Panc1 (cell line): Measurements from ENCODE around the gene OOSP3.

Experiments used
- POLR2AphosphoS5 ChIP-seq: IDR thresholded peaks from 2 replicates; pipeline ENCODE4 v1.6.1; 2012; ENCODE audit warnings: mild to moderate bottlenecking, low read depth, low read length, moderate library complexity
- SIN3A ChIP-seq: IDR thresholded peaks from 2 replicates; pipeline ENCODE4 v1.6.1; 2012; ENCODE audit warnings: low read depth, mild to moderate bottlenecking, low read length, moderate library complexity, borderline replicate concordance; ENCODE audit not compliant: insufficient read depth
- TCF7L2 ChIP-seq: IDR thresholded peaks from 2 replicates; pipeline ENCODE4 v1.6.1; 2011; ENCODE audit warnings: mild to moderate bottlenecking, low read depth, low read length, inconsistent platforms
- TF ChIP-seq, protein P1 (sequence below): fragments of 450-650 bp; IDR thresholded peaks from 2 replicates; pipeline ENCODE4 v1.5.1; 2017; ENCODE audit warnings: mild to moderate bottlenecking

DNA sequence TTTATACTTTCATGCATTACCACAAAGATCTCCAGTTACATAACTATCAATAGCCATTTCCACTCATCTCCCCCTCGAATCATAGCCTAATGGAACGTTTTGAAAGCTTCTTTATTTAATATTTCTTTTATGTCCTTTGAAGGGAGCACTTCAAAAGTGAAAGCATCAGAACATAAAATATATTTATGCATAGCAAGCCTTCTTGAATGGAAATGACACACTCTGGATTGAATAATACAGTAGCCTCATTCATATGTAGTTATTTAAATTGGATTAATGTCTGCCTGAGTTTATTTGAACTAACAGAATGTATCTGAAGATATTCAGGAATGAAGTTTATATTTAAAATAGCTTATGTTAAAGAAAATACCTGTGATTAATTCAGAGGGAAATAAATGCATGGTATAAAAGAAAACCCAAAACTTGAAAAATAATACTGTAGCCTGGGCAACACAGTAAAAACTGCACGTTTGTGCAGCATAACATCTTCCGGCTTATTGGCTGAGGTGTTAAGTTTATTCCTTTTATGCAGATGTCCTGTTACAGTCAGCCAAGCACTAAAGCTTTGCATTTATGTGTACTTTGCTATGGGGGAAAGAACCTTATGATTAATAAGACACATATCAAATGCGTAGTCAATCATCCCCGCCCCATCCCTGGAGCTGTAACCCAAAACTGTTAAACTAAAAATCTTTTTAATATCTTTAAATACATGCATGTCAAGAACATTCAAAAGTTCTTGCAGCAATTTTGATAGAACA, 22.0 kb downstream of the OOSP3 start:
- TF ChIP-seq, protein P1, sequence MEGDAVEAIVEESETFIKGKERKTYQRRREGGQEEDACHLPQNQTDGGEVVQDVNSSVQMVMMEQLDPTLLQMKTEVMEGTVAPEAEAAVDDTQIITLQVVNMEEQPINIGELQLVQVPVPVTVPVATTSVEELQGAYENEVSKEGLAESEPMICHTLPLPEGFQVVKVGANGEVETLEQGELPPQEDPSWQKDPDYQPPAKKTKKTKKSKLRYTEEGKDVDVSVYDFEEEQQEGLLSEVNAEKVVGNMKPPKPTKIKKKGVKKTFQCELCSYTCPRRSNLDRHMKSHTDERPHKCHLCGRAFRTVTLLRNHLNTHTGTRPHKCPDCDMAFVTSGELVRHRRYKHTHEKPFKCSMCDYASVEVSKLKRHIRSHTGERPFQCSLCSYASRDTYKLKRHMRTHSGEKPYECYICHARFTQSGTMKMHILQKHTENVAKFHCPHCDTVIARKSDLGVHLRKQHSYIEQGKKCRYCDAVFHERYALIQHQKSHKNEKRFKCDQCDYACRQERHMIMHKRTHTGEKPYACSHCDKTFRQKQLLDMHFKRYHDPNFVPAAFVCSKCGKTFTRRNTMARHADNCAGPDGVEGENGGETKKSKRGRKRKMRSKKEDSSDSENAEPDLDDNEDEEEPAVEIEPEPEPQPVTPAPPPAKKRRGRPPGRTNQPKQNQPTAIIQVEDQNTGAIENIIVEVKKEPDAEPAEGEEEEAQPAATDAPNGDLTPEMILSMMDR, result no peak
- no peak for TF ChIP-seq POLR2AphosphoS5
- TF ChIP-seq SIN3A, result no peak
- no peak for TF ChIP-seq TCF7L2
